ENCODE measurements around the gene MAP3K14.

The MAP3K14 gene

DNA sequence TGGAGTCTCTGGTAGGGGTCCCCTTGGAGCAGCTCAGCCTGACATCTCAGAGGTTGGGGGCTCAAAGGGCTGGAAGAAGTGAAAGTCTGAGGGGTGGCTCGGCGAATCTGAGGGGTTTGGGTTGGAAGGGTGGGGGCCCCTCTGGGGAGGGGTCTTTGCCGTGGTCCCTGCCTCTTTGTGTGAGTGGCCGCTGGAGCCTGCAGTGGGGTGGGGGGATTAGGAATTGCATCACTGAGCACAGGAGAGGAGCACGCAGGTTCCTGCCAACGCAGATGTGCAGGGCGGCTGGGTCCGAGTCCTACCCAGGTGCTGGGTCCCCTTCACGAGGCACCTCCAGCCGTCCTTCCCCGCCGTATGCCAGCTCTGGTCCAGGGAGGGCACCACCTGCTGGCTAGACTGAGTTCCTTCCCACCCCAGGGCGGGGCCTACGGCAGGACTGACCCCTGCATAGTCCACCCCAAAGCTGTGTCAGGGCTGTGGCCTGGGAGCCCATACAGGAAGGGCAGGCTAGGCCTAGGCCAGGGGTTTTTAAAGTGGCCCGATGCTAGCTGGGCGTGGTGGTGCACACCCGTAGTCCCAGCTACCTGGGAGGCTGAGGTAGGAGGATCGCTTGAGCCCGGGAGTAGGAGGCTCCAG is 85.2 kb downstream of the MAP3K14 start:
- peak; percentile 53 for DNase-seq

DNA sequence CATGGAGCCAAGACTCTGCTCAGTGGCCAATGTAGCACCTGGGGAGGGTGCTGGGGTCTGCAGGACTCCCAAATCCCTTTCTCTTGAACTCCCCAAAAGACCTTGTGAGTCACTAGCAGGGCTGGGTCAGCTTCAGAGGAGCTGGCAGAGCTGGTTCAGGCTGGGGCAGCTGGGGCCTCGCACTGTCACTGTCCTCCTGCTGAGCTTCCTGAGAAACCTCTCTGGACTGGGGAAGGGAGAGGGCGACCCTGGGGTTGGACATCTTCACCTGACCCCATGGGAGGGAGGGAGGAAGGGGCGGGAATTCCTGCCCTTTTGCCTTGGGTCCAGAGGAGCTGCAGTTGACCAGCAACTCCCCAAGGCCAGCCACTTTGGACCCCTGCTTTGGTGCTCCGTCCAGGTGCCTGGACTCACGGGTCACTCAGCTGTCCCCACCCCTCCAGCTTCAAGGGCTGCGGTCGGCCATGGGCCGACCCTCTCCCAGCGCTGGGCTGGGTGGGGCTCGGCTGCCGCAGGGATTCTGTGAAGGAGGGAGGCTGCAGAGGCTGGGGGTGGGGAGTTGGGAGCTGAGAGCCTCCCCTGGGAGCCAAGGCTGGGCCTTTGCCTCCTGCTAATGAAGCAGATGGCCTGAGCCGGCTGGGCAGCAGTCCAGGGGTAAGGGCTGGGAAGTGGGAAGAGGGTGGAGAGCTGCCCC is 85.9 kb downstream of the MAP3K14 start:
- no peak for DNase-seq

DNA sequence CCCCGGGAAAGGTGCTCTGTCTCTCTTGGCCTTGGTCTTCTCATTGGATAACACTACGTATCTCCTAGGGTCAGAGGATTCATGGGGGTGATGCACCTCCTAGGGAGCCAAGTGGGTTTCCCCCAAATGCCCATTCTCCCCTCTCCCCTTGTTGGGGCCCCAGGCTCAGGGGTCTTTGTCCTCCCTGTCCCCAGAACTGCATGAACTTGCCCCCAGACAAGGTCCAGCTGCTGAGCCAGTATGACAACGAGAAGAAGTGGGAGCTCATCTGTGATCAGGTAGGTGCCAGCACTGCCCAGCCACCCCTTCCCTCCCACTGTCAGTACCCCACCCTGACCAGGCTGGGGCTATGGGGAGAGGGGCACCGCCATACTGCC is 86.4 kb downstream of the MAP3K14 start:
- DNase-seq = no peak

DNA sequence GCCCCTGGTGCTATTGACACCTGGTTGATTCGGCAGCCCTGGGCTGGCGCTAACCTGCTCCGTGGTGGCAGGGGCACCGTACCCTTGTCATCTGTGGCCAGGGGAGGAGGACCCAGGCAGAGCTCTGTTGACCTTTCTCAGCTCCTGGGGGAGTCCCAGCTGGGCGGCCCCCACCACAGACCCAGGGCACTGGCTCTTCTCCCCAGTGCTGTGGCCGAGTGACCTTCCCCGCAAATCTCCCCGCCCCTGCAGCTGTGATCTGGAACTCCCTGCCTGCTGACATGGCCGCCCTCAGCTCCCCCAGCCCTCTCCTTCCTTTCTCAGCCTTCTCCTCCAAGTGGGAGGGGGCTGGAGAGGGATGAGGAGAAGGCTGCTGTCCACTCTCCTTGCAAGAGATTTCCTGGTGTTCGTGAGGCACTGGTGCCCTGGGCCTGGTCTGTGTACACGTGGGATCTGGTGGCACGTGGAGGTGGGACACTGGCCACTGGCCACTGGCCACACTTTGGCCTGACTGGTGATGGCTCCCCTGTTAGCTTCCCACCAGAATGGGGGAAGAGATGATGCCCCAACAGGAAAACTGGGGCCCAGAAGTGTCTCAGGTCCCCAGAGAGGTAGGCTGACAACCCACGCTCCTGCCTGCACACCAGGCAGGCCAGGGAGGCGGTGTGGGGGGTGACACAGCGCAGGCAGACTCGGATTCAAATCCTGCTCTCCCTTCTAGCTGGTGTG is 87.0 kb downstream of the MAP3K14 start:
- DNase-seq = peak; percentile 82

DNA sequence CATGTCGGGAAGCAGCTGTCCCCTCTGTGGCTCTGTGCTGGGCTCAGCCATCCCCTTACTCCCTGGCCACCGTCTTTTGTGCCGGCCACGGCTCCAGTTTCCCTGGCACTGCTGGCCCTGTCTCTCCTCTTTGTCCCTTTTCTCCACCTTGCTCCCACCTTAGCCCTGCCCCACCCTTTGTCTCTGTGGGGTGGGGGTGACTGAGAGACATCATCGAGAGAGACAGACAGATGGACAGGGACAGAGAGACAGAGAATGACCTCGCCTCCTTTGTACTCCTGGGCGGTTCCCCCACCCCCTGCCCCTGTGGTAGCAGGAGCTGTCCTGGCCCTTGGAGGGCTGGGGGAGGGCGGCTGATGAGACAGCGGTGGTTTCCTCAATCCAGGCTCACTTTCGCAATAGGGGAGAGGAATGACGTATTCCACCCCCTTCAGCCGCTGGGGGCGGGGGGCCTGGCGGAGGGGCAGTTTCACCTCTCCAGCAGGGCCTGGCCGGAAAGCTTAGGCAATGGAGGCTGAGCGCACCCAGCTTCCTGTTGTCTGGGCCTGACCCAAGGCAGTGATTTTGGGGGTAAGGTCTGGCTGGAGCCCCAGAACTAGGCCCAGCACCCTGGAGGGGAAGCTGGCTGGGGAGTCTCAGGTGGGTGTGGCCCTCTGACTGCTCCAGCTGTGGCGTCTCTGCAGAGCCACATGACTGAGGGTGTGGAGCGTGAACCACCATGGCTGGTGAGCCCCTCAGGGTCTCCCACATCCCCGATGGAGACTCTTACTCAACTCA is 87.9 kb downstream of the MAP3K14 start:
- peak; percentile 98 for DNase-seq

DNA sequence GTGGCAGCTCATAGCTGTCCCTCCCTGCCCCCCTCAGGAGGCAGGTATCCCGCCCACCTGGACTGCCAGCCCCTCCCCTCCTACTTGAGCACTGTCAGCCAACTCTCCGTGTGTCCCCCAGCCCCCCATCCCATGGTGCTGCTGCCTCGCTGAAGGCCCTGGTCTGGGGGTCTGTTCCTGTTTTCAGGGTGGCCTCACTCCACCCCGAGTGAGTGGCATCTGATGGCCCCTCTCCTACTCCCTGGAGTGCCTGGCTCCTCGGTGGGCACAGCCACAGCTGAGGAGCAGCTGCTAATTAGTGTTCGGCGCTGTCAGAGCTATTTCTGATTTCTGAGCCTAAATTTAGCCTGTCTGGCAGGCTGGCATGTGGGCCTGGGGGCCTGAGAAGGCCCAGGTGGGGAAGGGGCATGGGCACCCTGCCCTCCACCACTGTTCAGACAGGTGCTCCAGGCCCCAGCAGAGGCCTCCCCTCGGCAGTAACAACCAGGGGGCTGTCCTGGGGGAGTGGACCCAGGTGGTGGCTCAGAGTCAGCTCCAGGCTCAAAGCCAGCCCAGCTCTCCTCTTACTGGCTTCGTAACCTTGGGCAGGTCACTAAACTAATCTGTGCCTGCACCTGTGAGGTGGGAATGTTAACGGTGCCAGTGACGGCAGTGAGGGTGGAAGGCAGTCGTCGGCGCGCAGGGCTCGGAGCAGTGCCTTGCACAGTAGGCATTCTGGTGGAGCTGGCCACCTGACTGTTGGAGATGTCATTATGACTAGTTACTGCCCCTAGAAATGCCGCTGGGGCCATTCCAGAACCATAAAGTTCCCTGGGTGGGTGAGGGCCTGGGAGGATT is 88.7 kb downstream of the MAP3K14 start:
- DNase-seq = peak; percentile 56

DNA sequence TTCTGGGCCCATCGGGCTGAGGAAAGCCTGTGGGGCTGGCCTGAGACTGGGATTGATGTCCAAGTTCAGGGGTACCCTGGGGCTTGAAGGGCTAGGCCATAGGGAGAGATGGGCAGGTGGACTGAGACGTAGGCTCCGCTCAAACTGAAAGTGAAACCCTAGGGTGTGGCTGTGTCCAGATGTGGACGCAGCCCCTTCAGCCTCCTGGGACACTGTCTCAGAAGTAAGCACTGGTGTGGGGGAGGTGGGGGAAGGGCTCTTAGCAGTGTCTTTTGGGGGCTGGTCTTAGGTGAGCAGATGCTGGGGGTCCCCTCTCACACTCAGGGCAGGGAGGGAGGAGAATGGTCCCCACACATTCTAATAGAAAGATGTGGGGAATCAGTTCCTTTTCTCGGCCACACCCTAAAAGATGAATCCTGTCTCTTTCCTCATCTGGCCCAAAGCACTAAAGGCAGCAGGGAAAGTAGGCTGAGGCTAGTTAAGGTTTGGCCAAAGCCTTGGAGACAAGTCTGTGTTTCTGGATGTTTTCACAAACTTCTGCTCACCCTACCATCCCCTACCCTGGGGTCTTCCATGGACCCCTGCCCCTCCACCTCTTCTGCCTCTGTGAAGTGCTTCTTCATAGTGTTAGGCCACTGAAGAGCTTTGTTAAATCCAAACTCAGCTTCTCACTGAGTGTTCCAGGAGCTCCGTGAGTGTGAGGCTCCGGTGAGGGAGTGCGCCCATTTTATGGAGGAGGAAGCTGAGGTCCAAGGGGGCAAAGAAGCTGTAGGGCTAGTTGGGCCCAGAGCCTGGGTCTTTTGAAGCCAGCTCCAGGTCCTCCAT is 89.5 kb downstream of the MAP3K14 start:
- DNase-seq = peak; percentile 82

DNA sequence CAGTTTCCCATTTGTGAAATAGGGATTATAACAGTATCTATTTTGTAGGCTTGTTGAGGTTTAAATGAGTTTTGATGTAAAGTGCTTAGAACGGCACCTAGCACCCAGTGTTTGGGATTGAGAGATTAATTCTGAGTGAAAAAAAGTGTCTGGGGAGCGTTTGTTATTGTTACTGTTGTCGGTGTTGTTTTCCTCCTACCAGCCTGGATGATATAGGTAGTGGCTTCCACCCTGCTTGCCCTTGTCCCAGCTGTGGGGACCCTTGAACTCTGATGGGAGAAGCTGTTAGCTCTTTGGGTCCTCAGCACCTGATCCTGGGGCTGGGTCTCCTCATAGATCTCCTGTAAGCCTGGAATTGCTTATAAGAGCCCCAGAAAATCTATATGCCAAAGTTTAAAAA is 90.2 kb downstream of the MAP3K14 start:
- no peak for DNase-seq

DNA sequence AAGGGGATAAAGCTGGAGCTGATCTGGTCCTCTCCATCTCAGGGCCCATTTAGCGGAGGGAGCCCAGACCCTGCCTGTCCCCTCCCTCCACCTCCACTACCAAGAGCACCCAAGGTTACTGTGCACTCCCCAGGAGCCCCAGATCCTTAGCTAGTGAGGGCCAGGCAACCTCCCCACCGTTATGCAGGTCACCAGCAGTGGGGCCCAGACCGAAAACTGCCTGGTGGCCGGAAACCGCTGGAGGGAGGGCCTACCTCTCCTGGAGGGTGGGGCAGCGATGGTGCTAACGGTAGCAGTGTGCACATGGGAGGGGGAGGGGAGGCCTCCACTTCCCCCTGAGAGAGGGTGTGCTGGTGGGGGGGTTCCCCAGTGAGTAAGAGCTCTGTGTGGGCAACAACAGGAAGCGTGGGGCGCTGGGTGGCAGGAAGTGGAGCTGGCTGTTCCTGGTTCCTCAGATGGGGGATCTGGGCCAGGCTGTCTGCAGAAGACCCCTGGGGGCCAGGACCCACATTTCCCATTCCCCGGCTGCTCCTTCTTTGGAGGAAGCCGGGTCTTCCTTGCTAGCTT is 90.8 kb downstream of the MAP3K14 start:
- DNase-seq = peak; percentile 96

DNA sequence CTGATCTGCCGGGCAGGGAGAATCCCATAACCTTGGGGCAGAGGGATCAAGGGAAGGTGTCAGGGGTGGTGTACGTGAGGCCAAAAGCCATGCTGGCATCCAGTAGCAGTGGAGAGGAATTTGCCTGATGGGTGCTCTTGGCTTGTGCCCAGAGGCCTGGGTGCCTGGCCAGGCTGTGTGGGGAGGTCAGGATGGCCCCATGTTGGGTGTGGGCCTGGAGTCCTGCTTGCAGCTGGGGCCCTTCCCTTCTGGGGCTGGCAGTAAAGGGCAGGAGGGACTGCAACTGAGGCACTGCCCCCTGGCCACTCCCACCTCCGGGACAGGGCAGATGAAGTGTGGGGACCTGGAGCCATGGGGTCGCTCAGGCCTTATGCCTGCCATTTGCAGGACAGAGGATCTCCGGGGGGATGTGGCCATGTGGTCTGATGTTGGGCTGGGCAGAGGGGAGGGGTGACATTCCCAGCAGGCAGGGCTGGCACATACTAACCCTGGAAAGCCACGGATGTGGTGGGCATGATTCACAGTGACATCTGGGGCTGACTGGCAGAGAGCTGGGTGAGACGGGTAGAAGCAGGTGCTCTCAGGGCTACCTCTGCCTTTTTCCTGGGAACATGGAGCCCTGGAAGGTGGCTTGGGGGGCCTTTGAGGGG is 91.6 kb downstream of the MAP3K14 start:
- no peak for DNase-seq

DNA sequence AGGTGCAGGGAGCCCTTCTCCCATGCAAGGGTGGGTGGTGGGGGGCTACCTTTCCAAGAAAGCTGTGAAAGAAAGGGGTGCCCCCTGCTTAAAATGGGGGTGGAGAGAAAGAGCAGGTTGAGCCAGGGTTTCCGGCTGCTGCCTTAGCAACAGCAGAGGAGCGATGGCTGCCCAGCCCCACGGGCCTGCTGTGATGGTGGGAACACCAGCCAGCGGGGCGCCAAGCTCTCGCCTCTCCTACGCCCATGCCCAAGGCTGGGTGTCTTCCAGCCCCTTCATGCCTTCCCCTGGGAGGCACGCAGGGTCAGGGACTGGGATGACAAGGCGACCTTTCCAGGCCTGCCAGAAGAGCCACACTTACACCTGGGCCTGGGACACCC is 92.2 kb downstream of the MAP3K14 start:
- no peak for DNase-seq

DNA sequence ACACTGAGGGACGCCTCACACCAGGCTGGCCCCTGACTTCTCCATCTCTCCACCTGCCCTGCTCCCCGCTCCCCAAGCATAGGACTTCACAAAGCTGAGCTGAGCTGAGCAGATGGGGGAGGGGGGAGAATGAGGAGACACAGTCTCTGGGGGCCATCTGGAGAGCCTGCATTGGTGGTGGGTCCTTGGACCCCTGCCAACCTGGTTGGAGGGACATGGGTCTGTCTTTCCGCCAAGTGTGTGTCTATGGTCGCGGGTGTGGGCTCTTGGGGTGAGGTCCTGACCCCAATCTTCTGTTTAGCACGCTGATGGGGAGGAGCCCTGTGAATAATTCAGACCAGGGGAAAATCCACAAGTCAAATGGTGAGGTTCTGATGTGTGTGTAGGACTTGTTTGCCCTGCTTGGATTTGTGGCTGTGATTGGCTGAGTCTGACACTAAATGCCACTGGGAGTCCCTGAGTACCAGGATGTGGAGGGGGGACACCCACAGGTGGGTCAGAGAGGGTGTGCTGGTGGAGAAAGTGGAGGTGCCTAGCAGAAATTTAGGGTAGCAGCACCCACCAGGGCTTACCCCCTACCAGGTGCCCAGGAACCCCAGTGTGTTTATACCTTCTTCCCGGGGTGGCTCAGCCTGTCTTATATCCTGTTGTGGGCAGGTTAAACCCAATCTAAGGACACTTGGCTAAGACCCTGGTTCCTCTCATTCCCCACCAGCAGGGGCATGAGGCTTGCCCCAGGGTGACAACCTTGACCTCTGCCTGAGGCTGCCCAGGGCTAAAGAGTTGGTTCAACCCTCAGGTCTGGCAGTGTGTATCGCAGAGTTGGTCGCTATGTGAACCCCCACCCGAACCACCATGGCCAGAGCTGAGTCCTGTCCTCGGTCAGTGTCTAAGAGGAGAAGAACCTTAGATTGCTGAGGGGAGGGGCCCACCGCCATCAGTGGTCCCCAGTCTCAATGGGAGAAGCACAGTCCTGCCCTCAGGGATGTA is 93.0 kb downstream of the MAP3K14 start:
- DNase-seq = no peak

DNA sequence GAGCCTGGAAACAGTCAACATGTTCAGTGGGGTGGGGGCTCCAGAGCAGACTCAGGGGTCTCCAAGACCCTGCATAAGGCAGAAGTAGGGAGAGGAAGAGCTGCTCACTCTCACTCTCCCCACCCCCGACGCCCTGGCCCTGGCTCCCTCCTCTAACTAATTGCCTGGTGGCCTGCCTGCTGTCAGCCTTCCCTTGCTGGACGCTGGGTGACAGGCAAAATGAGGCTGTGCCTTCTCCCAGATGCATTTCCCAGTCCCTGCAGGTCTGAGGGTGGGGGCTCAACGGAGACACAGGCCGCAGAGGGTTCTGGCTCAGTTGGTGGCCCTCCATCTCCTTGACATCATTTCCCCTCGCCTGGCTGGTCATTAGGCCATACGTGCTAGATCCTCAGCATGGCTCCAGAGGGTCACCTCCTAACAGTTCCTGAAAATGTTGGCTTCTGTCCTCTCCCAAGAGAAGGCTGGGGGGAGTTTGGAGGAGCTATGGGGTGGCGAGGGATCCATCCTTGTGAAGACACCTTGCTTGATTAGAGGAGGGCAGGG is 93.8 kb downstream of the MAP3K14 start:
- peak; percentile 43 for DNase-seq

DNA sequence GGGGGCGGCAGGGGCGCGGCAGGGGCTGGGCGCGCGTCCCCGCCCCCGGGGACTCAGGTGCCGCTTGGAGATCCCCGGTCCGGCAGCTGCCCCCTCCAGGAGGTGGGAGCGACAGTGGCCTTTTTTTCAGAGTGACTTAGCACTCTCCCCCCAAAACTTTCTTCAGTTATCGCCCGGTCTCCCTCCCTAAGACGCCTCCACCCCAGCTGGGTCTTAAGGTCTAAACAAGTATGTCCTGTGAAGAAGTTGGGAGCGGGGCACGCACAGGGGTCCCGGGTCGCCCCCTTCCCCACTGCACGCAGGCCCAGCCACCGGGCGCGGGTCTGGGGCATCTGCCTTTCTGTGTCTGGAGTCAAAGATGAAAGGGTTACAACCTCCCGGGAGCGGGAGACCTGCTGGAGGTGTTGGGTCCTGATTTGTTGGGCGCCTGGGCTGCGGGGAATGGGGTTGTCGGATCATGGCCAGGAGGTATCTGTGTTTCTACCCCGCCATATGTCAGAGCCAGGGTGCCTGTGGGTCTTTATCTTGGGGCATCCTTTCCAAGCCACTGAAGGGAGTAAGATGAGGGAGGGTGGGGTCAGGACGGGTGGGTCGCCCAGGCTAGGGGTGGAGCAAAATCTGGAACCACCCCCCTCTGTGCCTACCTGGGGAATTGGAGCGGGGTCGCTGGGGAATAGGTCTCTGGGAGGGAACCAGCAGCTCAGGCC is 94.4 kb downstream of the MAP3K14 start:
- peak; percentile 32 for DNase-seq

DNA sequence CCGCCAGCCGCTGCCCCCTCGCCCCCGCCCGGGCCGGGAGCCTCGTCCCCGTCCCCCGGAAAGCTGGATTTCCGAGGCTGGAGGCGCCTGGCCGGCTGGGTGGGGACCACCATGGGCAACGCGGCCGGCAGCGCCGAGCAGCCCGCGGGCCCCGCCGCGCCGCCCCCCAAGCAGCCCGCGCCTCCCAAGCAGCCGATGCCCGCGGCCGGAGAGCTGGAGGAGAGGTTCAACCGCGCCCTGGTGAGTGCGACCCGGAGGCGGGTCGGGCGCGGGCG is 94.9 kb downstream of the MAP3K14 start:
- DNase-seq = no peak

DNA sequence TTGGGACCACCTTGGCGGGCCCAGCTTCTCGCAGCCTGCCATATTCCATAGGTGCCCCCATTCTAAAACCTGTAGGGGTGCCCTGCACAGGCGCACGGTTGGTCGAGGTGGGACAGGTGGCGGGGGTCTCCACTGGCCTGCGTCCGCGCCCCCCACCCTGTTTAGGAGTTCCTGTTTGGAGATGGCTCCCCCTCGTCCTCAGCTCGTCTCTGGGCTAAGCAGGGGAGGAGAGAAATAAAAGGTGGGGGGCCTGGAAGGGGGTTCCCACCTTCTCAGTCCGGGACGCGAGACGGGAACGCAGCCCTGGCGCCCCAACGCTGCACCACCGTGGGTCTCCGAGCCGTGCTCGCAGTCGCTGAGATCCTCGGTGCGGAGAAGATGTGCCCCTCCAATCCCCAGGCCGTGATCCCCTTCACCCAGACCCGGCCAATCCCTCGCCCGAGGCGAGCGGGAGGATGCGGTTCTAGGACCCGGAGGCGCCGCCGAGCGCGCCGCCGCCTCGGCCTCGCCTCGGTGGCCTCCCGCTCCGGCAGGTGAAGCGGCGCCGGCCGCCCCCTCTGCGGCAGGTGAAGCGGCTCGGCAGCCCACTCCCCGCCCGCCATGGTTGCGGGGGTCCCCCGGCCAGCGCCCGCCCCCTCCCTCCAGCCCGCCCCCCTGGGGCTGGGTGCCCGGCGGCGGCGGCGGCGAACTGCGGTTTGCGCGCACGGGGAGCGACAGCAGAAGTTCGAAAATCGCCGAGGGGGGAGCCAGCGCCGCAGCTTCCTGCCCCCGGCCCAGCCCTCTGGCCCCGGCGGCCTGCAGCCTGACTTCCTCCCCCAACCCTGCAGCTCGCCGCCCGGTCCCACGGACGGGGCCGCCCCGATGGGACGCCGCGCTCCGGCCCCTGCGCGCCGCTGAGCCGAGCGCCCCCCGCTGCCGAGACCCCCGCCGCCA is 95.5 kb downstream of the MAP3K14 start, which contains the start of gene FMNL1:
Gene FMNL1, plus strand, starts transcription at position 805 of the 933 bp plus-strand sequence. CDS start 240 bp downstream, outside the sequence.
- DNase-seq = peak; percentile 66

DNA sequence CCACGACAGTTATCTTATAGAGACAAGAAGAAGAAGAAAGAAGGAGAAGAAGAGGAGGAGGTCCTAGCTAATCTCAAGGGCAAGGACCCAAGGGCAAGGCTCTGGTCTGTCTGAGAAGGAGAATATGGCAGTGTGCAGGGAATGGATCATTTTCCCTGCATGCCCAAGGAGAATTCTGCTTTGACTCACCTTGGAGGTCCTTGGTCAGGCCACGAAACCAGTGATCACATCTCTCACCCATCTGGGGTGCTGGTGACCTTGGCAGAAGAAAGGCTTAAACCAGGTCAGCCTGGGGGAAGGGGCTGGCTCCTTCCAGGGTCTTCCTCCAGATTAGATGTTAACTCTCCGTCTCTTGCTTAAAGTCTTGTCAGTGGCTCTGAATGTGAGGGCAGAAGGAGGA is 96.7 kb downstream of the MAP3K14 start:
- DNase-seq = no peak
